HG03066 (cell line): ENCODE measurements around the gene MT1A.

Experiments used
- ATAC-seq: cut with Tn5 transposase; IDR thresholded peaks from one replicate; pipeline ENCODE4 v1.9.1; 2021; ENCODE audit warnings: low read depth; ENCODE audit not compliant: unreplicated experiment

MT1A gene

GRCh38 chr16:56630134-56630533 is 8.3 kb upstream of the MT1A start:
- peak; percentile 74 for ATAC-seq

- ATAC-seq, result no peak
These were observed 7.3 kb upstream of the MT1A start for GRCh38 chr16:56631197-56631596.

GRCh38 chr16:56631832-56632155 is 6.7 kb upstream of the MT1A start:
- ATAC-seq, result no peak

- ATAC-seq, result no peak
These were observed 6.2 kb upstream of the MT1A start, which contains the start of gene MT1M for GRCh38 chr16:56632156-56632847. TSS of gene MT1M (plus strand) at chr16:56632659. CDS start at chr16:56632732, 73 bp downstream.

- ATAC-seq, result no peak
These were observed 5.6 kb upstream of the MT1A start for GRCh38 chr16:56632848-56633365.

GRCh38 chr16:56633535-56633934 is 4.9 kb upstream of the MT1A start:
- no peak for ATAC-seq

GRCh38 chr16:56634715-56635440 is 3.6 kb upstream of the MT1A start:
- ATAC-seq, result no peak

GRCh38 chr16:56635441-56635967 is 3.0 kb upstream of the MT1A start:
- no peak for ATAC-seq

GRCh38 chr16:56636616-56637413 is 1.7 kb upstream of the MT1A start:
- no peak for ATAC-seq

GRCh38 chr16:56639045-56639444 is 579 bp downstream of the MT1A start:
- ATAC-seq, result no peak

- no peak for ATAC-seq
These were observed 1.6 kb downstream of the MT1A start for GRCh38 chr16:56640076-56640475.

- no peak for ATAC-seq
These were observed 2.7 kb downstream of the MT1A start for GRCh38 chr16:56641166-56641565.

GRCh38 chr16:56643080-56643778 is 4.8 kb downstream of the MT1A start:
- no peak for ATAC-seq

GRCh38 chr16:56643833-56644232 is 5.4 kb downstream of the MT1A start:
- no peak for ATAC-seq

GRCh38 chr16:56645311-56645710 is 6.8 kb downstream of the MT1A start:
- no peak for ATAC-seq

- ATAC-seq, result no peak
These were observed 7.4 kb downstream of the MT1A start for GRCh38 chr16:56645838-56646237.

- ATAC-seq, result no peak
These were observed 9.4 kb downstream of the MT1A start for GRCh38 chr16:56647641-56648431.

GRCh38 chr16:56649271-56649670 is 10.8 kb downstream of the MT1A start:
- ATAC-seq, result no peak

- ATAC-seq, result no peak
These were observed 11.4 kb downstream of the MT1A start for GRCh38 chr16:56649820-56650219.

GRCh38 chr16:56651586-56651985 is 13.1 kb downstream of the MT1A start, which contains the start of gene MT1B:
TSS of gene MT1B (plus strand) at chr16:56651886. CDS start at chr16:56651954, 68 bp downstream.
- ATAC-seq, result no peak
